Panc1 (cell line): Measurements from ENCODE around the gene MMAB. TPM values are rescaled to one million over a fixed set of nuclear protein-coding genes. Genes with fewer than 3 reads are reported as not detected.

Source experiments
- ATAC-seq: fragments of 200-7000 bp; cut with Tn5 transposase; 2 replicates; pipeline ENCODE4 v1.9.1; 2020; ENCODE audit warnings: mild to moderate bottlenecking, moderate library complexity
- BruUV-seq: library from RNA; stranded (reverse); fragments of 400-500 nt; replicated peaks from 2 replicates; lab custom pipeline; 2021; lab: Mats Ljungman, UMichigan
- CTCF ChIA-PET: fragments of 300-600 bp; sonication (Branson Sonifier 250); formaldehyde crosslinking; loops from one replicate; lab custom pipeline; 2022; ENCODE audit warnings: antibody characterized with exemption; lab: Charles Lee
- POLR2A ChIA-PET: fragments of 300-600 bp; sonication (Branson Sonifier 250); formaldehyde crosslinking; loops from one replicate; lab custom pipeline; 2022; ENCODE audit warnings: antibody characterized with exemption; lab: Charles Lee
- DNase-seq: peaks from one replicate; pipeline ENCODE4 v3.0.0-alpha.2; 2010; ENCODE audit warnings: low read depth, low spot score
- H3K27ac ChIP-seq: 2 replicates; pipeline ENCODE4 v1.5.1; 2011; ENCODE audit warnings: mild to moderate bottlenecking, low read length, inconsistent platforms
- H3K27me3 ChIP-seq: fragments of 200-500 bp; sonication (Bioruptor generic); 2 replicates; pipeline ENCODE4 v1.6.0; 2014; ENCODE audit warnings: low read length, inconsistent platforms; ENCODE audit not compliant: control insufficient read depth, insufficient read depth
- H3K36me3 ChIP-seq: fragments of 200-500 bp; sonication (Bioruptor generic); 2 replicates; pipeline ENCODE4 v1.5.1; 2014; ENCODE audit warnings: inconsistent platforms, mild to moderate bottlenecking, low read length, moderate library complexity; ENCODE audit not compliant: control insufficient read depth, insufficient read depth
- H3K4me1 ChIP-seq: 2 replicates; pipeline ENCODE4 v1.5.1; 2011; ENCODE audit warnings: inconsistent platforms, mild to moderate bottlenecking, low read length, moderate library complexity; ENCODE audit not compliant: control insufficient read depth, insufficient read depth
- H3K4me3 ChIP-seq, 2 experiments: 2 replicates each; pipeline ENCODE4 v1.5.1; 2011 to 2012; ENCODE audit warnings: low read depth in 2 of 2, low read length in 2 of 2, mild to moderate bottlenecking in 2 of 2, inconsistent platforms in 1 of 2, moderate library complexity in 1 of 2
- H3K9me3 ChIP-seq: fragments of 200-500 bp; sonication (Bioruptor generic); 2 replicates; pipeline ENCODE4 v1.5.1; 2014; ENCODE audit warnings: low read depth, mild to moderate bottlenecking, inconsistent platforms, low read length, moderate library complexity; ENCODE audit not compliant: control insufficient read depth, insufficient read depth
- POLR2AphosphoS5 ChIP-seq: IDR thresholded peaks from 2 replicates; pipeline ENCODE4 v1.6.1; 2012; ENCODE audit warnings: mild to moderate bottlenecking, low read depth, low read length, moderate library complexity
- REST ChIP-seq, 2 experiments: IDR thresholded peaks; 2 replicates each; pipeline ENCODE4 v1.6.1; 2011 to 2012; ENCODE audit warnings: low read depth in 2 of 2, control low read depth in 1 of 2, low read length in 1 of 2, mild to moderate bottlenecking in 1 of 2, moderate library complexity in 1 of 2; ENCODE audit not compliant: insufficient read depth in 1 of 2
- SIN3A ChIP-seq: IDR thresholded peaks from 2 replicates; pipeline ENCODE4 v1.6.1; 2012; ENCODE audit warnings: low read depth, mild to moderate bottlenecking, low read length, moderate library complexity, borderline replicate concordance; ENCODE audit not compliant: insufficient read depth
- TCF7L2 ChIP-seq: IDR thresholded peaks from 2 replicates; pipeline ENCODE4 v1.6.1; 2011; ENCODE audit warnings: mild to moderate bottlenecking, low read depth, low read length, inconsistent platforms
- in situ Hi-C: cut with HindIII; loops from 2 replicates; pipeline ENCODE4 v1.10.0; 2016; ENCODE audit warnings: low sequenced_read_pairs, low pct_unique_long_range_greater_than_20kb
- intact Hi-C: fragments of 100-400 bp; cut with micrococcal nuclease; formaldehyde crosslinking; loops from one replicate; pipeline ENCODE4 v1.10.0; 2022; ENCODE audit not compliant: unreplicated experiment
- total RNA-seq: library from RNA; stranded (reverse); gene quantifications from one replicate; pipeline ENCODE4 v1.2.1, GENCODE V29; 2021; ENCODE audit not compliant: unreplicated experiment
- TF ChIP-seq, protein P1 (sequence below): fragments of 450-650 bp; IDR thresholded peaks from 2 replicates; pipeline ENCODE4 v1.5.1; 2017; ENCODE audit warnings: mild to moderate bottlenecking

Gene MMAB
- total RNA-seq, 1 experiment from 2014 or later = 58.6 TPM

DNA sequence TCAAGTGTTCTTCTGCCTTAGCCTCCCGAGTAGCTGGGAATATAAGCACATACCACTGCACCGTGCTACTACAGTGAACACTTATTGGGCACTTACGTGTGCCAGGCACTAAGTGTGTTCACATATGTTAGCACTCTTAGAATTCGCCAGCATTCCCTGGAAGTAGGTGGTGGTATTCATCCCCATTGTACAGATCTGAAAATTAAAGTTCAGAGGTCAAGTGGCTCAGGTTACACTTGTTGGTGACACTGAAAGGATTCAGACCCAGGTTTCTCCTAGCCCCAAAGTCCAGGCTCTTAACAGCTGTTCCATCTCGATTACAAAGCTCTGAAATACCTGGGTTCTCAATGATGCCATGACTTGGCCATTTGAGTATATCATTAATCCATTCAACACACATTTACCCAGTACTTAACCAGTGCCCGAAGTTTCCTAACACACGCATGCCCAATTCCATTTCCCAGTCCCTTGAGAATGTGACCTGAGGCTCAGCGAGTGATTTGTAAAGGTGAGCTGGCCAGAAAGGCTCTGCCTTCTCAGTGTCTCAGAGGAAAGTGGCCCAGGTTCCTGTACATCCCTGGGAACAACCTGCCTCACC is 5.1 kb upstream of the MMAB start:
- Histone ChIP-seq H3K4me1 (peaks cover 11% of the 10 kb centered on the region), H3K9me3 (no peaks in the 10 kb centered on the region), H3K4me3 (no peak overlapping the region), H3K36me3 (peaks cover 8% of the 10 kb centered on the region; the same call in 1 of the 2 replicates), H3K27ac (no peak overlapping the region), H3K27me3 (no peaks in the 10 kb centered on the region)
- TF ChIP-seq, protein P1, sequence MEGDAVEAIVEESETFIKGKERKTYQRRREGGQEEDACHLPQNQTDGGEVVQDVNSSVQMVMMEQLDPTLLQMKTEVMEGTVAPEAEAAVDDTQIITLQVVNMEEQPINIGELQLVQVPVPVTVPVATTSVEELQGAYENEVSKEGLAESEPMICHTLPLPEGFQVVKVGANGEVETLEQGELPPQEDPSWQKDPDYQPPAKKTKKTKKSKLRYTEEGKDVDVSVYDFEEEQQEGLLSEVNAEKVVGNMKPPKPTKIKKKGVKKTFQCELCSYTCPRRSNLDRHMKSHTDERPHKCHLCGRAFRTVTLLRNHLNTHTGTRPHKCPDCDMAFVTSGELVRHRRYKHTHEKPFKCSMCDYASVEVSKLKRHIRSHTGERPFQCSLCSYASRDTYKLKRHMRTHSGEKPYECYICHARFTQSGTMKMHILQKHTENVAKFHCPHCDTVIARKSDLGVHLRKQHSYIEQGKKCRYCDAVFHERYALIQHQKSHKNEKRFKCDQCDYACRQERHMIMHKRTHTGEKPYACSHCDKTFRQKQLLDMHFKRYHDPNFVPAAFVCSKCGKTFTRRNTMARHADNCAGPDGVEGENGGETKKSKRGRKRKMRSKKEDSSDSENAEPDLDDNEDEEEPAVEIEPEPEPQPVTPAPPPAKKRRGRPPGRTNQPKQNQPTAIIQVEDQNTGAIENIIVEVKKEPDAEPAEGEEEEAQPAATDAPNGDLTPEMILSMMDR = no peak
- no peak for TF ChIP-seq REST (IDR thresholded peaks at IDR 0.05; ENCODE audit: insufficient read depth in 1 of 2, low read depth in 2 of 2, low read length in 1 of 2)
- TF ChIP-seq TCF7L2 = no peak
- TF ChIP-seq SIN3A = no peak
- TF ChIP-seq POLR2AphosphoS5 = no peak
- no TSS peak for BruUV-seq
- DNase-seq (no peak), ATAC-seq (no peak)
- in situ Hi-C loops (no loop called here), intact Hi-C loops (no loop called here)
- ChIA-PET CTCF (no interaction called here), POLR2A (no interaction called here)

DNA sequence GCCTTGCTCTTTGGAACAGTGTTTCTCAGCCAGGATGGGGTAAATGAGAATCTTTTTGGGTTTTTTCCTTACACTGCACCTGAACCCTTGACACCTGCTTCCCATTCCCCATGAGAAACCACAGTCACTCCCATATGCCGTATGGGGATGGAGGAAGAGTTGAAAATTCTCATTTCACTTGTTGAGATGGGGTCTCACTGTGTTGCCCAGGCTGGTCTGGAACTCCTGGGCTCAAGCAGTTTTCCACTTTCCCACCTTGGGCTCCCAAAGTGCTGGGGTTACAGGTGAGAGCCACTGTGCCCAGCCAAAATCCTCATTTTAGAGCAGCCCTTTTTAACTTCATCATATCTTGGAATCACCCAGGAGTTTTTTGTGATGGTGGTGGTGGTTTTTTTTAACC is 4.0 kb upstream of the MMAB start:
- no peaks in the 10 kb centered on the region for H3K27me3 ChIP-seq
- H3K36me3 ChIP-seq = peaks cover 8% of the 10 kb centered on the region; the same call in 1 of the 2 replicates
- no TSS peak for BruUV-seq
- DNase-seq (no peak), ATAC-seq (no peak)
- no peak overlapping the region for H3K4me3 ChIP-seq
- intact Hi-C loops (no loop called here), in situ Hi-C loops (no loop called here)
- no peak overlapping the region for H3K27ac ChIP-seq
- no peak for TF ChIP-seq REST (IDR thresholded peaks at IDR 0.05; ENCODE audit: insufficient read depth in 1 of 2, low read depth in 2 of 2, low read length in 1 of 2)
- TF ChIP-seq, protein P1 = no peak
- TF ChIP-seq SIN3A = no peak
- no peak for TF ChIP-seq POLR2AphosphoS5
- no peak for TF ChIP-seq TCF7L2
- POLR2A ChIA-PET = no interaction called here
- no peaks in the 10 kb centered on the region for H3K9me3 ChIP-seq
- CTCF ChIA-PET = no interaction called here
- H3K4me1 ChIP-seq = peaks cover 11% of the 10 kb centered on the region
